ENCODE measurements around the gene HNRNPH1.
A peak's percentile ranks its signal among the peaks of the same experiment; 100 is the strongest.

Gene HNRNPH1

DNA sequence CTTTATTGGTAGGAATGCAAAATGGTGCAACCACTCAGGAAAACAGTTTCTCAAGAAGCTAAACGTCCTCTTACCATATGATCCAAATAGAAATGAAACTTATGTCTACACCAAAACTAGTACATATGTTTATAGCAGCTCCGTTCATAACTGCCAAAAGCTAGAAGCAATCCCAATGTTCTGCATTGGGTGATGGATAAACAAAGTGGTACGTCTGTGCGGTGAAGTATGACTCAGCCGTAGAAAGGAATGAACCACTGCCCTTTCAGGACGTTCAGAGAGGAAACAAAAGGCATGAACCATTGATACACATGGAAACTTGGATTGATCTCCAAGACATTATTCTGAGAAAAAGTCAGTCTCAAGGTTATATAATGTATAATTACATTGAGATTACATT lies 27.6 kb downstream of the HNRNPH1 start:
- ATAC-seq, result no peak
- no peak for TF ChIP-seq ESRRG (CRISPR knock-in tag; IDR thresholded peaks at IDR 0.05)
- TF ChIP-seq SNAI2 (CRISPR knock-in tag; IDR thresholded peaks at IDR 0.05), result no peak
- no peak for TF ChIP-seq ZNF8 (CRISPR knock-in tag; IDR thresholded peaks at IDR 0.05)
- TF ChIP-seq ISL1 (CRISPR knock-in tag; IDR thresholded peaks at IDR 0.05), result no peak
- TF ChIP-seq, protein P1, sequence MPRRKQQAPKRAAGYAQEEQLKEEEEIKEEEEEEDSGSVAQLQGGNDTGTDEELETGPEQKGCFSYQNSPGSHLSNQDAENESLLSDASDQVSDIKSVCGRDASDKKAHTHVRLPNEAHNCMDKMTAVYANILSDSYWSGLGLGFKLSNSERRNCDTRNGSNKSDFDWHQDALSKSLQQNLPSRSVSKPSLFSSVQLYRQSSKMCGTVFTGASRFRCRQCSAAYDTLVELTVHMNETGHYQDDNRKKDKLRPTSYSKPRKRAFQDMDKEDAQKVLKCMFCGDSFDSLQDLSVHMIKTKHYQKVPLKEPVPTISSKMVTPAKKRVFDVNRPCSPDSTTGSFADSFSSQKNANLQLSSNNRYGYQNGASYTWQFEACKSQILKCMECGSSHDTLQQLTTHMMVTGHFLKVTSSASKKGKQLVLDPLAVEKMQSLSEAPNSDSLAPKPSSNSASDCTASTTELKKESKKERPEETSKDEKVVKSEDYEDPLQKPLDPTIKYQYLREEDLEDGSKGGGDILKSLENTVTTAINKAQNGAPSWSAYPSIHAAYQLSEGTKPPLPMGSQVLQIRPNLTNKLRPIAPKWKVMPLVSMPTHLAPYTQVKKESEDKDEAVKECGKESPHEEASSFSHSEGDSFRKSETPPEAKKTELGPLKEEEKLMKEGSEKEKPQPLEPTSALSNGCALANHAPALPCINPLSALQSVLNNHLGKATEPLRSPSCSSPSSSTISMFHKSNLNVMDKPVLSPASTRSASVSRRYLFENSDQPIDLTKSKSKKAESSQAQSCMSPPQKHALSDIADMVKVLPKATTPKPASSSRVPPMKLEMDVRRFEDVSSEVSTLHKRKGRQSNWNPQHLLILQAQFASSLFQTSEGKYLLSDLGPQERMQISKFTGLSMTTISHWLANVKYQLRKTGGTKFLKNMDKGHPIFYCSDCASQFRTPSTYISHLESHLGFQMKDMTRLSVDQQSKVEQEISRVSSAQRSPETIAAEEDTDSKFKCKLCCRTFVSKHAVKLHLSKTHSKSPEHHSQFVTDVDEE (CRISPR knock-in tag; IDR thresholded peaks at IDR 0.05), result no peak
- TF ChIP-seq ZFP3 (CRISPR knock-in tag; IDR thresholded peaks at IDR 0.05), result no peak

DNA sequence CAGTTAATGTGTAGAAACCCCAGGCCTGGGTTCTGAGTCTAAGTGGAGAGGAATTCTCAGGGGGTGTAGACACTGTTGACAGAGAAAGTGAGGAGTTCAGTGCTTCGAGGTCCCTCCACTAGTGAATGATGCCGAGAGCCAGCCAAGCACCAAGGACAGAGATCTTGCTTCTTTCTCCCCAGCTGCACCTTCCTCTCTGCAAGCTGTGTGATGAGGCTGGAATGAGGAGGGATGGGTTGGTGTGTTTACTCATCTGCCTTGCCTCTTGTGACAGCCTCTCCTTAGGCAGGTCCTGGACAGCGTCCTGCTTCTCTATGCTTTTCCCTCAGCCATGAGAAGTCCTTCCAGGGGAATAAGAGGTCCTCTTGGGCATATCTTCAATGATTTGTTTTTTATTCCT lies 35.3 kb downstream of the HNRNPH1 start:
- ATAC-seq, result peak; percentile 43
- TF ChIP-seq SNAI2 (CRISPR knock-in tag; IDR thresholded peaks at IDR 0.05), result no peak
- no peak for TF ChIP-seq OSR1 (CRISPR knock-in tag; IDR thresholded peaks at IDR 0.05)
- TF ChIP-seq ZNF70 (CRISPR knock-in tag; IDR thresholded peaks at IDR 0.05), result no peak
- TF ChIP-seq GLIS3 (CRISPR knock-in tag; IDR thresholded peaks at IDR 0.05), result no peak
- TF ChIP-seq, protein P2, sequence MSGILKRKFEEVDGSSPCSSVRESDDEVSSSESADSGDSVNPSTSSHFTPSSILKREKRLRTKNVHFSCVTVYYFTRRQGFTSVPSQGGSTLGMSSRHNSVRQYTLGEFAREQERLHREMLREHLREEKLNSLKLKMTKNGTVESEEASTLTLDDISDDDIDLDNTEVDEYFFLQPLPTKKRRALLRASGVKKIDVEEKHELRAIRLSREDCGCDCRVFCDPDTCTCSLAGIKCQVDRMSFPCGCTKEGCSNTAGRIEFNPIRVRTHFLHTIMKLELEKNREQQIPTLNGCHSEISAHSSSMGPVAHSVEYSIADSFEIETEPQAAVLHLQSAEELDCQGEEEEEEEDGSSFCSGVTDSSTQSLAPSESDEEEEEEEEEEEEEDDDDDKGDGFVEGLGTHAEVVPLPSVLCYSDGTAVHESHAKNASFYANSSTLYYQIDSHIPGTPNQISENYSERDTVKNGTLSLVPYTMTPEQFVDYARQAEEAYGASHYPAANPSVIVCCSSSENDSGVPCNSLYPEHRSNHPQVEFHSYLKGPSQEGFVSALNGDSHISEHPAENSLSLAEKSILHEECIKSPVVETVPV (CRISPR knock-in tag; IDR thresholded peaks at IDR 0.05), result no peak
- TF ChIP-seq CREB5 (CRISPR knock-in tag; IDR thresholded peaks at IDR 0.05; ENCODE audit: low read depth), result no peak
- TF ChIP-seq, protein P1 (CRISPR knock-in tag; IDR thresholded peaks at IDR 0.05), result no peak
- TF ChIP-seq, protein P3, sequence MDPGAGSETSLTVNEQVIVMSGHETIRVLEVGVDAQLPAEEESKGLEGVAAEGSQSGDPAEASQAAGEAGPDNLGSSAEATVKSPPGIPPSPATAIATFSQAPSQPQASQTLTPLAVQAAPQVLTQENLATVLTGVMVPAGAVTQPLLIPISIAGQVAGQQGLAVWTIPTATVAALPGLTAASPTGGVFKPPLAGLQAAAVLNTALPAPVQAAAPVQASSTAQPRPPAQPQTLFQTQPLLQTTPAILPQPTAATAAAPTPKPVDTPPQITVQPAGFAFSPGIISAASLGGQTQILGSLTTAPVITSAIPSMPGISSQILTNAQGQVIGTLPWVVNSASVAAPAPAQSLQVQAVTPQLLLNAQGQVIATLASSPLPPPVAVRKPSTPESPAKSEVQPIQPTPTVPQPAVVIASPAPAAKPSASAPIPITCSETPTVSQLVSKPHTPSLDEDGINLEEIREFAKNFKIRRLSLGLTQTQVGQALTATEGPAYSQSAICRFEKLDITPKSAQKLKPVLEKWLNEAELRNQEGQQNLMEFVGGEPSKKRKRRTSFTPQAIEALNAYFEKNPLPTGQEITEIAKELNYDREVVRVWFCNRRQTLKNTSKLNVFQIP (CRISPR knock-in tag; IDR thresholded peaks at IDR 0.05; ENCODE audit: borderline replicate concordance, low read depth), result no peak
- TF ChIP-seq ZC3H10 (CRISPR knock-in tag; IDR thresholded peaks at IDR 0.05), result no peak
- TF ChIP-seq ZNF565 (CRISPR knock-in tag; conservative IDR thresholded peaks at IDR 0.05; ENCODE audit: low read depth), result no peak
- no peak for TF ChIP-seq ZNF8 (CRISPR knock-in tag; IDR thresholded peaks at IDR 0.05)
- no peak for TF ChIP-seq TOX (CRISPR knock-in tag; IDR thresholded peaks at IDR 0.05; ENCODE audit: borderline replicate concordance)
- TF ChIP-seq ZFP30 (CRISPR knock-in tag; IDR thresholded peaks at IDR 0.05), result no peak

GRCh38 chr5:179585941-179586401 lies 37.5 kb downstream of the HNRNPH1 start:
- no peak; the same call in 2 of the 3 replicates for ATAC-seq
- TF ChIP-seq, protein P3 (CRISPR knock-in tag; IDR thresholded peaks at IDR 0.05; ENCODE audit: borderline replicate concordance, low read depth), result no peak
- no peak for TF ChIP-seq TCF4 (CRISPR knock-in tag; IDR thresholded peaks at IDR 0.05; ENCODE audit: borderline replicate concordance)
- TF ChIP-seq RARB (CRISPR knock-in tag; IDR thresholded peaks at IDR 0.05), result no peak
- no peak for TF ChIP-seq ESRRG (CRISPR knock-in tag; IDR thresholded peaks at IDR 0.05)
- no peak for TF ChIP-seq PPARA (CRISPR knock-in tag; IDR thresholded peaks at IDR 0.05; ENCODE audit: borderline replicate concordance)
- no peak for TF ChIP-seq ZC3H10 (CRISPR knock-in tag; IDR thresholded peaks at IDR 0.05)
- TF ChIP-seq CSDC2 (CRISPR knock-in tag; IDR thresholded peaks at IDR 0.05), result no peak
- TF ChIP-seq ZNF8 (CRISPR knock-in tag; IDR thresholded peaks at IDR 0.05), result no peak
- TF ChIP-seq ZFP30 (CRISPR knock-in tag; IDR thresholded peaks at IDR 0.05), result no peak
- no peak for TF ChIP-seq ZFP3 (CRISPR knock-in tag; IDR thresholded peaks at IDR 0.05)
- TF ChIP-seq BACH2 (CRISPR knock-in tag; IDR thresholded peaks at IDR 0.05; ENCODE audit: borderline replicate concordance), result no peak
- no peak for TF ChIP-seq SNAI2 (CRISPR knock-in tag; IDR thresholded peaks at IDR 0.05)
- TF ChIP-seq ARNTL (CRISPR knock-in tag; IDR thresholded peaks at IDR 0.05; ENCODE audit: borderline replicate concordance, low read depth), result no peak
- no peak for TF ChIP-seq ZNF565 (CRISPR knock-in tag; conservative IDR thresholded peaks at IDR 0.05; ENCODE audit: low read depth)
- TF ChIP-seq, protein P4, sequence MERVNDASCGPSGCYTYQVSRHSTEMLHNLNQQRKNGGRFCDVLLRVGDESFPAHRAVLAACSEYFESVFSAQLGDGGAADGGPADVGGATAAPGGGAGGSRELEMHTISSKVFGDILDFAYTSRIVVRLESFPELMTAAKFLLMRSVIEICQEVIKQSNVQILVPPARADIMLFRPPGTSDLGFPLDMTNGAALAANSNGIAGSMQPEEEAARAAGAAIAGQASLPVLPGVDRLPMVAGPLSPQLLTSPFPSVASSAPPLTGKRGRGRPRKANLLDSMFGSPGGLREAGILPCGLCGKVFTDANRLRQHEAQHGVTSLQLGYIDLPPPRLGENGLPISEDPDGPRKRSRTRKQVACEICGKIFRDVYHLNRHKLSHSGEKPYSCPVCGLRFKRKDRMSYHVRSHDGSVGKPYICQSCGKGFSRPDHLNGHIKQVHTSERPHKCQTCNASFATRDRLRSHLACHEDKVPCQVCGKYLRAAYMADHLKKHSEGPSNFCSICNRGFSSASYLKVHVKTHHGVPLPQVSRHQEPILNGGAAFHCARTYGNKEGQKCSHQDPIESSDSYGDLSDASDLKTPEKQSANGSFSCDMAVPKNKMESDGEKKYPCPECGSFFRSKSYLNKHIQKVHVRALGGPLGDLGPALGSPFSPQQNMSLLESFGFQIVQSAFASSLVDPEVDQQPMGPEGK (CRISPR knock-in tag; IDR thresholded peaks at IDR 0.05; ENCODE audit: borderline replicate concordance), result no peak

Data from SK-N-SH treated with all-trans-retinoic acid at 6 μM for 48 hours (cell line).